Liver (tissue), 9 donors: ENCODE results near the gene F2RL1. TPM values are rescaled to one million over a fixed set of nuclear protein-coding genes. Genes with fewer than 3 reads are reported as not detected.
A peak's percentile ranks its signal among the peaks of the same experiment; 100 is the strongest.

Experiments used
- DNase-seq: peaks from one replicate; pipeline ENCODE4 v3.0.0-alpha.2; 2017; ENCODE audit warnings: low spot score
- H3K27ac ChIP-seq, 2 donors: one replicate each; pipeline ENCODE4 v1.7.0; 2013; ENCODE audit warnings: inconsistent platforms in 2 of 2, low read length in 2 of 2, control low read depth in 1 of 2, low read depth in 1 of 2, mild to moderate bottlenecking in 1 of 2
- H3K27me3 ChIP-seq, 4 donors: one replicate each; pipeline versions ENCODE4 v1.6.1 to v1.7.0; 2013; ENCODE audit warnings: low read length in 3 of 4, inconsistent platforms in 1 of 4, mild to moderate bottlenecking in 1 of 4, moderate library complexity in 1 of 4; ENCODE audit not compliant: control insufficient read depth in 4 of 4, insufficient read depth in 4 of 4
- H3K36me3 ChIP-seq, 4 donors: one replicate each; pipeline versions ENCODE4 v1.6.1 to v1.7.0; 2013; ENCODE audit warnings: low read length in 3 of 4, mild to moderate bottlenecking in 3 of 4, low read depth in 1 of 4, moderate library complexity in 1 of 4; ENCODE audit not compliant: control insufficient read depth in 4 of 4, insufficient read depth in 3 of 4
- H3K4me1 ChIP-seq, 4 donors: one replicate each; pipeline versions ENCODE4 v1.6.1 to v1.7.0; 2013; ENCODE audit warnings: low read length in 3 of 4, mild to moderate bottlenecking in 3 of 4, moderate library complexity in 1 of 4; ENCODE audit not compliant: control insufficient read depth in 4 of 4, insufficient read depth in 4 of 4
- H3K4me3 ChIP-seq, 3 donors: one replicate each; pipeline versions ENCODE4 v1.6.1 to v1.7.0; 2013; ENCODE audit warnings: low read length in 3 of 3, control low read depth in 1 of 3, low read depth in 1 of 3, mild to moderate bottlenecking in 1 of 3
- H3K9ac ChIP-seq, 2 donors: one replicate each; pipeline ENCODE4 v1.7.0; 2013; ENCODE audit warnings: low read length in 2 of 2, mild to moderate bottlenecking in 2 of 2, moderate library complexity in 2 of 2, control low read depth in 1 of 2, low read depth in 1 of 2
- H3K9me3 ChIP-seq, 4 donors: one replicate each; pipeline versions ENCODE4 v1.6.1 to v1.7.0; 2013; ENCODE audit warnings: low read length in 3 of 4; ENCODE audit not compliant: control insufficient read depth in 4 of 4
- FOXA1 ChIP-seq: IDR thresholded peaks from 2 replicates; pipeline ENCODE4 v1.6.1; 2016; ENCODE audit warnings: antibody characterized with exemption
- FOXA2 ChIP-seq: IDR thresholded peaks from 2 replicates; pipeline ENCODE4 v1.6.1; 2016; ENCODE audit warnings: antibody characterized with exemption
- GABPA ChIP-seq, 2 donors: IDR thresholded peaks in 1 of 2; conservative IDR thresholded peaks in 1 of 2; 2 replicates each; pipeline ENCODE4 v1.6.1; 2016; ENCODE audit warnings: antibody characterized with exemption in 2 of 2, mild to moderate bottlenecking in 1 of 2, moderate library complexity in 1 of 2
- HNF4A ChIP-seq, 2 donors: conservative IDR thresholded peaks; 2 replicates each; pipeline ENCODE4 v1.6.1; 2016; ENCODE audit warnings: antibody characterized with exemption in 2 of 2, mild to moderate bottlenecking in 2 of 2
- HNF4G ChIP-seq: IDR thresholded peaks from 2 replicates; pipeline ENCODE4 v1.6.1; 2016; ENCODE audit warnings: antibody characterized with exemption
- NR2F2 ChIP-seq: IDR thresholded peaks from 2 replicates; pipeline ENCODE4 v1.6.1; 2016; ENCODE audit warnings: antibody characterized with exemption
- RAD21 ChIP-seq, 2 donors: IDR thresholded peaks; 2 replicates each; pipeline ENCODE4 v1.6.1; 2016; ENCODE audit warnings: antibody characterized with exemption in 2 of 2, mild to moderate bottlenecking in 2 of 2
- WGBS: extraction: QIAGEN DNeasy Blood & Tissue Kit; methylation state at CpG from one replicate; pipeline ENCODE4 v1.1.7; 2013; 5-methylcytosine and 5-hydroxymethylcytosine counted together
- polyA plus RNA-seq, 2 donors: library from polyadenylated mRNA; stranded (reverse) in 1 of 2; unstranded in 1 of 2; fragments of 200-250 nt in 1 of 2; fragments of >200 nt in 1 of 2; fragmentation: Nextera tagmentation in 1 of 2; extraction: Ambion mirVana in 1 of 2; gene quantifications; one replicate each; pipeline versions ENCODE4 v1.2.1 to v1.2.3, GENCODE V29; 2013 to 2015
- total RNA-seq, 2 donors: library from RNA; depleted of rRNA; stranded (reverse); fragments of >200 nt; gene quantifications; one replicate each; pipeline ENCODE4 v1.2.3, GENCODE V29; 2014
- TF ChIP-seq, protein P1 (sequence below): IDR thresholded peaks from 2 replicates; pipeline ENCODE4 v1.6.1; 2016; ENCODE audit warnings: antibody characterized with exemption, mild to moderate bottlenecking
- TF ChIP-seq, protein P2 (sequence below): IDR thresholded peaks from 2 replicates; pipeline ENCODE4 v1.6.1; 2016; ENCODE audit warnings: antibody characterized with exemption
- TF ChIP-seq, protein P3 (sequence below): IDR thresholded peaks from 2 replicates; pipeline ENCODE4 v1.6.1; 2016; ENCODE audit warnings: antibody characterized with exemption
- donor health status: healthy.
- donor health status: healthy.
- donor health status: healthy.
- donor health status: healthy.
- donor health status: healthy.

F2RL1 gene
- total and polyA plus RNA-seq, 4 donors = 3.1 to 8.9 (median 5.7) TPM

DNA sequence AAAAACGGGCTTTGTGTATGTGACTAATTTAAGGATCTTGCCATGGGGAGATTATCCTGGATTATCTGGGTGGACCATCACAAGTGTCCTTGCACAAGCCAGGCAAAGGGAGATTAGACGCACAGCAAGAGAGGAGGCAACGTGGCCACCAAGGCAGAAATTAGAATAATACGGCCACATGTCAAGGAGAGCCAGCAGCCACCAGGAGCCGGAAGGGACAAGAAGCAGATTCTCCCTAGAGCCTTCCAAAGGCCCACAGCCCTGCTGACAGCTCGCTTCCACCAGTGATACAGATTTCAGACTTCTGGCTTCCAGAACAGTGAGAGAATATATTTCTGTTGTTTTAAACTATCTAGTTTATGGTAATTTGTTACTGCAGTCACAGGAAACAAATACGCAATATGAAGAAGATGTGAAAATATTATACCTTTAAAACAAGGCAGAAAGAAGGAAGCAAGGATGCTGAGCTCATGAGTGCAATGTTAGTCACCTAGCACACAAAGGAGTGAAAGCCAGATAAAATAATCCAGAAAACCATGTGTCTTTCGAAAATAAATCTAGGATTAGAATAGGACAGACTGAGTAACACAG is 28.7 kb upstream of the F2RL1 start:
- Histone ChIP-seq H3K4me1 (peaks cover 0 to 2% (median 0%) of the 10 kb centered on the region in 4 donors), H3K9ac (no peak overlapping the region), H3K27ac (peak overlapping the region in 1 of 2 donors; percentile 8), H3K4me3 (no peak overlapping the region), H3K36me3 (no peaks in the 10 kb centered on the region), H3K27me3 (no peaks in the 10 kb centered on the region), H3K9me3 (no peaks in the 10 kb centered on the region)
- TF ChIP-seq GABPA (IDR thresholded peaks at IDR 0.05 in 1 of 2, conservative IDR thresholded peaks at IDR 0.05 in 1 of 2) (no peak), FOXA1 (no peak), FOXA2 (no peak), RAD21 (IDR thresholded peaks at IDR 0.05) (no peak), HNF4A (conservative IDR thresholded peaks at IDR 0.05) (no peak), NR2F2 (no peak)
- no peak for DNase-seq
- 88% methylated on average over 8 of the region's 8 CpGs for WGBS

DNA sequence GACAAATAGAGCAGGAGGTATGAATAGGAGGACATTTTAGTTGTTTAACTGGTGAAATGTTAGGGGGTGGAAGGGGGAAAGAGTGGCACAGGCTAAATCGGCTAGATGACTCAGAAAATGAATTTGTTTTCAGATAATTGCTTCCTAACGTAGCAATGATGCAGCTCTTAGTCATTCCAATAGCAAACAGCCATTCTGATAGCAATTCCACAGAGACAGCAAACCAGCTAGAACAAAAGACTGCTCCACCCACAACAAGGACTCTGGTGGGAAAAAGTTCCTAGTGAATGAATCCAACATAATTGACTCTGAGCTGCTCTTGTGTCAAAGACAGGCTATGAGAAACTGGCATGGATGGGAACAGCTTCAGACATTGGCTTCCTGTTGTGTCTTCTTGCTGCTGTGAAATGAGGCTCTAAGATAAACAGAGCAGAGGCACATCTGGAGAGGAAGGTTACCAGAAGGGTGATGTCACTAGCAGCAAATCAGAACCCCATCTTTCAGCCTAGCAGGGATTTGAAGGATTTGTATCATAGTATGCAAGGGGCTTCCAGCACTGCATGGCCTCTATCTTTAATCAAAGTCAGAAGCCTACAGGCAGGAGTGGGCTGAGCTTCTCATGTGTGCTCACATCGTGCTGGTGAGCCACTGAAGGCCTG is 28.1 kb upstream of the F2RL1 start:
- DNase-seq = no peak
- Histone ChIP-seq H3K9ac (no peak overlapping the region), H3K9me3 (no peaks in the 10 kb centered on the region), H3K36me3 (no peaks in the 10 kb centered on the region), H3K27me3 (no peaks in the 10 kb centered on the region), H3K4me1 (peaks cover 0 to 2% (median 0%) of the 10 kb centered on the region in 4 donors), H3K4me3 (no peak overlapping the region), H3K27ac (peak overlapping the region in 1 of 2 donors; percentile 43)
- 57% methylated on average over 3 of the region's 3 CpGs for WGBS
- TF ChIP-seq, protein P1, sequence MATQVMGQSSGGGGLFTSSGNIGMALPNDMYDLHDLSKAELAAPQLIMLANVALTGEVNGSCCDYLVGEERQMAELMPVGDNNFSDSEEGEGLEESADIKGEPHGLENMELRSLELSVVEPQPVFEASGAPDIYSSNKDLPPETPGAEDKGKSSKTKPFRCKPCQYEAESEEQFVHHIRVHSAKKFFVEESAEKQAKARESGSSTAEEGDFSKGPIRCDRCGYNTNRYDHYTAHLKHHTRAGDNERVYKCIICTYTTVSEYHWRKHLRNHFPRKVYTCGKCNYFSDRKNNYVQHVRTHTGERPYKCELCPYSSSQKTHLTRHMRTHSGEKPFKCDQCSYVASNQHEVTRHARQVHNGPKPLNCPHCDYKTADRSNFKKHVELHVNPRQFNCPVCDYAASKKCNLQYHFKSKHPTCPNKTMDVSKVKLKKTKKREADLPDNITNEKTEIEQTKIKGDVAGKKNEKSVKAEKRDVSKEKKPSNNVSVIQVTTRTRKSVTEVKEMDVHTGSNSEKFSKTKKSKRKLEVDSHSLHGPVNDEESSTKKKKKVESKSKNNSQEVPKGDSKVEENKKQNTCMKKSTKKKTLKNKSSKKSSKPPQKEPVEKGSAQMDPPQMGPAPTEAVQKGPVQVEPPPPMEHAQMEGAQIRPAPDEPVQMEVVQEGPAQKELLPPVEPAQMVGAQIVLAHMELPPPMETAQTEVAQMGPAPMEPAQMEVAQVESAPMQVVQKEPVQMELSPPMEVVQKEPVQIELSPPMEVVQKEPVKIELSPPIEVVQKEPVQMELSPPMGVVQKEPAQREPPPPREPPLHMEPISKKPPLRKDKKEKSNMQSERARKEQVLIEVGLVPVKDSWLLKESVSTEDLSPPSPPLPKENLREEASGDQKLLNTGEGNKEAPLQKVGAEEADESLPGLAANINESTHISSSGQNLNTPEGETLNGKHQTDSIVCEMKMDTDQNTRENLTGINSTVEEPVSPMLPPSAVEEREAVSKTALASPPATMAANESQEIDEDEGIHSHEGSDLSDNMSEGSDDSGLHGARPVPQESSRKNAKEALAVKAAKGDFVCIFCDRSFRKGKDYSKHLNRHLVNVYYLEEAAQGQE = no peak
- TF ChIP-seq HNF4A (conservative IDR thresholded peaks at IDR 0.05) = no peak

DNA sequence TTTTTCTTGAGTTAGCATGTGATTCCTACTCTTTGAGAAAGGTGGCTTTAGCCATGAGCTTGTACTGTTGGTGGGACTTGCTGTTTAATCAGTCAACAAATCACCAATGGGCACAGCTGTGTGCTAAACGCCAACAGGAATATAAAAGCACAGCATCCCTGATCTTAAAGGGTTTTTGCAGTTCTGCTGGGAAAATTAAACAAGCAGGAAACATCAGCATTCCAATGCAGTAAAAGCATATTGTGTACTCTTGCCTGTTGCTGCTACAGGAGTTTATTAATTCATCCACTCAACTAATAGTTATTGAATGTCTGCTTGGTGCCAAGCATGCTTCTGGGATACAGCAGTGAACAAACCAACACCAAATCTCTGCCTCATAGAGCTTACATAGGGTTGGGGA is 27.4 kb upstream of the F2RL1 start:
- H3K4me3 ChIP-seq = no peak overlapping the region
- DNase-seq = no peak
- peak overlapping the region in 1 of 2 donors; percentile 43 for H3K27ac ChIP-seq
- H3K9ac ChIP-seq = no peak overlapping the region
- H3K27me3 ChIP-seq = no peaks in the 10 kb centered on the region
- H3K4me1 ChIP-seq = peaks cover 0 to 2% (median 0%) of the 10 kb centered on the region in 4 donors
- no peaks in the 10 kb centered on the region for H3K36me3 ChIP-seq
- TF ChIP-seq, protein P2, sequence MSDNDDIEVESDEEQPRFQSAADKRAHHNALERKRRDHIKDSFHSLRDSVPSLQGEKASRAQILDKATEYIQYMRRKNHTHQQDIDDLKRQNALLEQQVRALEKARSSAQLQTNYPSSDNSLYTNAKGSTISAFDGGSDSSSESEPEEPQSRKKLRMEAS = no peak
- TF ChIP-seq, protein P3, sequence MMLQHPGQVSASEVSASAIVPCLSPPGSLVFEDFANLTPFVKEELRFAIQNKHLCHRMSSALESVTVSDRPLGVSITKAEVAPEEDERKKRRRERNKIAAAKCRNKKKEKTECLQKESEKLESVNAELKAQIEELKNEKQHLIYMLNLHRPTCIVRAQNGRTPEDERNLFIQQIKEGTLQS = no peak
- TF ChIP-seq HNF4G = no peak
- TF ChIP-seq, protein P1 = no peak
- TF ChIP-seq HNF4A (conservative IDR thresholded peaks at IDR 0.05) = no peak
- WGBS = 88% methylated on average over 1 of the region's 1 CpG
- H3K9me3 ChIP-seq = no peaks in the 10 kb centered on the region
